HCT116 (cell line): ENCODE data around the gene IL6ST. TPM values are rescaled to one million over a fixed set of nuclear protein-coding genes. Genes with fewer than 3 reads are reported as not detected.

Source experiments
- ATAC-seq: fragments of 200-7000 bp; cut with Tn5 transposase; 2 replicates; pipeline ENCODE4 v1.9.1; 2020; ENCODE audit warnings: mild to moderate bottlenecking, moderate library complexity
- BruUV-seq: library from RNA; stranded (reverse); fragments of 400-500 nt; replicated peaks from 2 replicates; lab custom pipeline; 2021; lab: Mats Ljungman, UMichigan
- CTCF ChIA-PET: fragments of 300-600 bp; sonication (Branson Sonifier 250); formaldehyde crosslinking; loops from one replicate; lab custom pipeline; 2021; ENCODE audit warnings: antibody characterized with exemption; lab: Charles Lee
- POLR2A ChIA-PET: fragments of 300-600, 350-600 bp; sonication (Branson Sonifier 250); formaldehyde crosslinking; loops from one replicate; lab custom pipeline; 2021; ENCODE audit warnings: antibody characterized with exemption; lab: Charles Lee
- RAD21 ChIA-PET, 2 experiments: fragments of 300-600 bp; sonication (Branson Sonifier 250); formaldehyde crosslinking; loops; one replicate each; lab custom pipeline; 2023; ENCODE audit warnings: low total read pairs in 2 of 2; ENCODE audit not compliant: uncharacterized antibody in 2 of 2, unreplicated experiment in 2 of 2, low non-redundant PET in 1 of 2; lab: Charles Lee
- DNase-seq: peaks from one replicate; pipeline ENCODE4 v3.0.0-alpha.2; 2010; ENCODE audit warnings: low read depth, low spot score
- H2AFZ ChIP-seq: fragments of 200-600 bp; shearing (Covaris generic), sonication (generic); 2 replicates; pipeline ENCODE4 v1.6.1; 2017; ENCODE audit warnings: low read depth, mixed run types, mixed read lengths, antibody characterized with exemption, low read length; ENCODE audit not compliant: poor library complexity, severe bottlenecking
- H3K27ac ChIP-seq: 2 replicates; pipeline ENCODE4 v1.5.1; 2012; ENCODE audit warnings: low read depth, low read length
- H3K27me3 ChIP-seq: fragments of 200-600 bp; sonication (generic); 2 replicates; pipeline ENCODE4 v1.6.1; 2016; ENCODE audit warnings: mixed run types, low read length, mixed read lengths; ENCODE audit not compliant: insufficient read depth
- H3K36me3 ChIP-seq, 2 experiments: fragments of 200-500 bp in 1 of 2; fragments of 200-600 bp in 1 of 2; sonication (Bioruptor generic) in 1 of 2; sonication (generic) in 1 of 2; 2 replicates each; pipeline versions ENCODE4 v1.5.1 to v1.6.1; 2014 to 2016; ENCODE audit warnings: low read length in 2 of 2, inconsistent platforms in 1 of 2, mixed read lengths in 1 of 2, mixed run types in 1 of 2; ENCODE audit not compliant: insufficient read depth in 2 of 2, control insufficient read depth in 1 of 2
- H3K4me1 ChIP-seq, 2 experiments: fragments of 200-600 bp in 1 of 2; sonication (generic) in 1 of 2; 2 replicates each; pipeline versions ENCODE4 v1.5.1 to v1.6.1; 2012 to 2017; ENCODE audit warnings: low read length in 2 of 2, inconsistent platforms in 1 of 2, mild to moderate bottlenecking in 1 of 2, mixed read lengths in 1 of 2, mixed run types in 1 of 2, moderate library complexity in 1 of 2; ENCODE audit not compliant: insufficient read depth in 2 of 2, control insufficient read depth in 1 of 2
- H3K4me2 ChIP-seq: fragments of 200-600 bp; sonication (generic); 2 replicates; pipeline ENCODE4 v1.6.1; 2017; ENCODE audit warnings: mixed run types, low read length, mixed read lengths
- H3K4me3 ChIP-seq, 2 experiments: fragments of 200-600 bp in 1 of 2; sonication (generic) in 1 of 2; replicated peaks in 1 of 2; 2 replicates each; pipeline ENCODE4 v1.5.1; 2011 to 2016; ENCODE audit warnings: low read length in 2 of 2, control low read depth in 1 of 2, low read depth in 1 of 2, mild to moderate bottlenecking in 1 of 2, mixed read lengths in 1 of 2, mixed run types in 1 of 2
- H3K79me2 ChIP-seq: fragments of 200-600 bp; sonication (generic); 2 replicates; pipeline ENCODE4 v1.6.1; 2017; ENCODE audit warnings: mild to moderate bottlenecking, mixed run types, low read length, moderate library complexity, mixed read lengths; ENCODE audit not compliant: insufficient read depth
- H3K9ac ChIP-seq: fragments of 200-600 bp; sonication (generic); 2 replicates; pipeline ENCODE4 v1.6.1; 2016; ENCODE audit warnings: low read length, mixed read lengths
- H3K9me2 ChIP-seq: fragments of 200-600 bp; sonication (generic), shearing (Covaris generic); 2 replicates; pipeline ENCODE4 v1.6.1; 2017; ENCODE audit warnings: mixed run types, mild to moderate bottlenecking, moderate library complexity; ENCODE audit not compliant: insufficient read depth
- H3K9me3 ChIP-seq, 2 experiments: fragments of 200-500 bp in 1 of 2; fragments of 200-600 bp in 1 of 2; sonication (Bioruptor generic) in 1 of 2; sonication (generic) in 1 of 2; 2 replicates each; pipeline ENCODE4 v1.6.1; 2014 to 2017; ENCODE audit warnings: low read length in 2 of 2, mixed read lengths in 2 of 2, inconsistent platforms in 1 of 2, low read depth in 1 of 2, mild to moderate bottlenecking in 1 of 2, mixed run types in 1 of 2, moderate library complexity in 1 of 2; ENCODE audit not compliant: control insufficient read depth in 1 of 2, insufficient read depth in 1 of 2
- H4K20me1 ChIP-seq: fragments of 200-600 bp; sonication (generic), shearing (Covaris generic); 2 replicates; pipeline ENCODE4 v1.6.1; 2017; ENCODE audit warnings: mixed run types, mild to moderate bottlenecking, moderate library complexity; ENCODE audit not compliant: insufficient read depth
- ATF3 ChIP-seq: IDR thresholded peaks from 2 replicates; pipeline ENCODE4 v1.6.1; 2012
- CBX3 ChIP-seq: IDR thresholded peaks from 2 replicates; pipeline ENCODE4 v1.6.1; 2012; ENCODE audit warnings: low read depth
- CEBPB ChIP-seq: IDR thresholded peaks from 2 replicates; pipeline ENCODE4 v1.6.1; 2012; ENCODE audit warnings: low read depth
- CTCF ChIP-seq, 3 experiments: fragments of 200-600 bp in 1 of 3; sonication (generic) in 1 of 3; IDR thresholded peaks in 2 of 3; conservative IDR thresholded peaks in 1 of 3; 2 replicates each; pipeline ENCODE4 v1.5.1; 2012 to 2017; ENCODE audit warnings: low read depth in 2 of 3, low read length in 2 of 3, antibody characterized with exemption in 1 of 3, borderline replicate concordance in 1 of 3, control low read depth in 1 of 3, mild to moderate bottlenecking in 1 of 3, mixed read lengths in 1 of 3, mixed run types in 1 of 3, moderate library complexity in 1 of 3; ENCODE audit not compliant: insufficient read depth in 1 of 3
- EGR1 ChIP-seq: IDR thresholded peaks from 2 replicates; pipeline ENCODE4 v1.6.1; 2012; ENCODE audit warnings: low read depth
- ELF1 ChIP-seq: IDR thresholded peaks from 2 replicates; pipeline ENCODE4 v1.6.1; 2012; ENCODE audit warnings: low read depth, borderline replicate concordance
- EZH2 ChIP-seq: fragments of 200-600 bp; sonication (generic); IDR thresholded peaks from 2 replicates; pipeline ENCODE4 v1.6.1; 2017; ENCODE audit warnings: antibody characterized with exemption, mixed run types
- EZH2phosphoT487 ChIP-seq: fragments of 200-600 bp; IDR thresholded peaks from 2 replicates; pipeline ENCODE4 v1.6.1; 2018; ENCODE audit warnings: antibody characterized with exemption, borderline replicate concordance
- FOSL1 ChIP-seq: IDR thresholded peaks from 2 replicates; pipeline ENCODE4 v1.6.1; 2012; ENCODE audit warnings: low read depth
- JUND ChIP-seq: IDR thresholded peaks from 2 replicates; pipeline ENCODE4 v1.6.1; 2012
- MAX ChIP-seq: IDR thresholded peaks from 2 replicates; pipeline ENCODE4 v1.6.1; 2012
- POLR2A ChIP-seq: IDR thresholded peaks from 2 replicates; pipeline ENCODE4 v1.7.0; 2011; ENCODE audit warnings: borderline replicate concordance; ENCODE audit not compliant: insufficient read depth, insufficient read length; ENCODE audit errors: extremely low read depth
- REST ChIP-seq: IDR thresholded peaks from 2 replicates; pipeline ENCODE4 v1.6.1; 2012; ENCODE audit warnings: low read depth
- SIN3A ChIP-seq: IDR thresholded peaks from 2 replicates; pipeline ENCODE4 v1.6.1; 2012; ENCODE audit warnings: low read depth
- SP1 ChIP-seq: IDR thresholded peaks from 2 replicates; pipeline ENCODE4 v1.6.1; 2012; ENCODE audit warnings: low read depth
- SRF ChIP-seq: IDR thresholded peaks from 2 replicates; pipeline ENCODE4 v1.6.1; 2012; ENCODE audit warnings: low read depth
- ZBTB33 ChIP-seq: IDR thresholded peaks from 2 replicates; pipeline ENCODE4 v1.6.1; 2011; ENCODE audit warnings: mild to moderate bottlenecking, low read length, moderate library complexity; ENCODE audit not compliant: insufficient replicate concordance; ENCODE audit errors: extremely low read depth
- ZFX ChIP-seq: fragments of 450-650 bp; IDR thresholded peaks from 2 replicates; pipeline ENCODE4 v1.6.1; 2017
- intact Hi-C: fragments of 100-400 bp; cut with micrococcal nuclease; formaldehyde crosslinking; loops from 2 replicates; pipeline ENCODE4 v1.10.0; 2022
- total RNA-seq: library from RNA; stranded (reverse); gene quantifications from one replicate; pipeline ENCODE4 v1.2.1, GENCODE V29; 2021; ENCODE audit not compliant: unreplicated experiment

Gene IL6ST
- total RNA-seq, 1 experiment from 2014 or later, result 26.5 TPM

GRCh38 chr5:55994998-55995914 is 493 bp upstream of the IL6ST start:
- POLR2A ChIA-PET, result interaction anchor here (0.6 kb wide), 1 partner anchor 9 kb away, joined by 3 read pairs; no protein-coding TSS in a partner anchor
- no peak for TF ChIP-seq JUND
- no peak for TF ChIP-seq ATF3
- peak; percentile 74 for TF ChIP-seq SIN3A
- 0 out of 2 replicates have a peak, but pooled peaks have one; percentile 7 for TF ChIP-seq MAX
- peak; percentile 63 for TF ChIP-seq EGR1
- no peak for TF ChIP-seq EZH2
- no peak for TF ChIP-seq SRF
- TF ChIP-seq EZH2phosphoT487, result no peak
- peak; percentile 93 for TF ChIP-seq SP1
- TF ChIP-seq POLR2A, result peak; percentile 64
- no peak for TF ChIP-seq ELF1
- TF ChIP-seq CEBPB, result no peak
- TF ChIP-seq CTCF (IDR thresholded peaks at IDR 0.05 in 2 of 3, conservative IDR thresholded peaks at IDR 0.05 in 1 of 3; ENCODE audit: borderline replicate concordance in 1 of 3, insufficient read depth in 1 of 3, low read depth in 2 of 3, low read length in 2 of 3), result no peak
- no peak for TF ChIP-seq CBX3
- peak; percentile 7 for TF ChIP-seq ZBTB33
- no peak for TF ChIP-seq REST
- TF ChIP-seq FOSL1, result no peak
- TF ChIP-seq ZFX, result peak; percentile 67

More at GRCh38 chr5:55994998-55995914, 493 bp upstream of the IL6ST start:
- no peaks in the 10 kb centered on the region for H3K9me3 ChIP-seq
- TSS peak; percentile 77 for BruUV-seq
- H3K9me2 ChIP-seq, result no peaks in the 10 kb centered on the region
- no peaks in the 10 kb centered on the region for H3K27me3 ChIP-seq
- ATAC-seq (peak; percentile 96), DNase-seq (peak; percentile 88)
- ChIA-PET RAD21 (interaction anchor here in 1 of 2 experiments (0.7 kb wide), 1 partner anchor 102 kb away, joined by 3 read pairs; no protein-coding TSS in a partner anchor), CTCF (interaction anchor here (0.9 kb wide), 1 partner anchor 13 kb away, joined by 3 read pairs; no protein-coding TSS in a partner anchor)
- peak overlapping the region; percentile 94 for H3K4me2 ChIP-seq
- H3K27ac ChIP-seq, result peak overlapping the region; percentile 89
- intact Hi-C loops, result loop anchor here (5.0 to 10.0 kb wide), 2 partner anchors 77 to 820 kb away; partner anchors contain the start of gene CDC20B
- H2AFZ ChIP-seq, result peak overlapping the region; percentile 68
- no peaks in the 10 kb centered on the region for H4K20me1 ChIP-seq
- H3K79me2 ChIP-seq, result peaks cover 24% of the 10 kb centered on the region
- H3K4me3 ChIP-seq, result peak overlapping the region; percentile 79 to 80
- H3K9ac ChIP-seq, result peak overlapping the region; percentile 85
- H3K36me3 ChIP-seq, result no peaks in the 10 kb centered on the region
- peaks cover 5 to 31% of the 10 kb centered on the region in 2 experiments for H3K4me1 ChIP-seq
